ENCODE measurements around the gene TTC21B.
A peak's percentile ranks its signal among the peaks of the same experiment; 100 is the strongest.
"Not testable (repeated sequence)": the region's sequence is repeated elsewhere in the genome, so short reads cannot be mapped to it uniquely, and the experiment has no call there.

TTC21B gene

GRCh38 chr2:165953655-165954606 lies at the start of gene TTC21B:
TTC21B (minus strand) TSS chr2:165953776; CDS start chr2:165953705, 71 bp downstream.
- DNase-seq (ENCODE audit: low read depth): peak; percentile 91

DNA sequence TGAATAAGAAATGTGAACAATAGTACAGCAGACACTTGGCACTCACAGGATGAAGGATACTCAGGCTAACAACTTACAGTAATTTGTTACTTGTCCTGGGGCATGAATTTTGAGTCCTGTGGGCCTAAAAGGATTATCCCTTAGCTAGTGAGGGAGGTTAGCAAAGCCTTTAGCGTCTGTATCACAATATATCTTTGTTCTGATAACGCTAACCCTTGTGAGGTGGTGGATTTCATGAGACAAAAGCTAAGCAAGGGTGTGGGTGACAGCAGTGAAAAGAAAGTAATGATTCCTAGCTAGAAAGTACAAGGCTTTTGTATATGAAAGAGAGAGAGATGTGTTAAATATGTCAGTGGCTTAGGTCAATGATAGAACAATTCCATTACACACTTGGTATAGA lies 46.8 kb upstream of the TTC21B start:
- no peak for DNase-seq (ENCODE audit: low read depth)

GRCh38 chr2:165990846-165991245 lies 37.3 kb upstream of the TTC21B start:
- no peak for DNase-seq (ENCODE audit: low read depth)

GRCh38 chr2:165989851-165990250 lies 36.3 kb upstream of the TTC21B start:
- no peak for DNase-seq (ENCODE audit: low read depth)

DNA sequence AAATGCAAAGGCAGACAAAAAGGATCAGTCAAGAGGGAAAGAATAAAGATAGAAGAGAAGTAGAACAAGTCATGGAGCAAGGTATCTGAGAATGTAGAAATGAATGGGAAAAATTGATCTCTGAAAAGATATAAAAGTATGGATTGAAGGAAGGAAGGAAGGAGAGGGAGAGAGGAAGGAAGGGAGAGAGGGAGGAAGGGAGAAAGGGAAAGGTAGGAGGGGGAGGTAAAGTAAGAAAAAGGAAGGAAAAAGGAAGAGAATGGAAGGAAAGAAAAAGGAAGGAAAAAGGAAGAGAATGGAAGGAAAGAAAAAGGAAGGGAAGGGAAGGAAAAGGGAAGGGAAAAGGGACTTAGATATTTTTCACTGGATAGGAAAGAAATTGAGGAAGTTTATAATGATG lies 31.5 kb upstream of the TTC21B start:
- no peak for DNase-seq (ENCODE audit: low read depth)

GRCh38 chr2:165972161-165972560 lies 18.6 kb upstream of the TTC21B start:
- not testable (repeated sequence) for DNase-seq (ENCODE audit: low read depth)

DNA sequence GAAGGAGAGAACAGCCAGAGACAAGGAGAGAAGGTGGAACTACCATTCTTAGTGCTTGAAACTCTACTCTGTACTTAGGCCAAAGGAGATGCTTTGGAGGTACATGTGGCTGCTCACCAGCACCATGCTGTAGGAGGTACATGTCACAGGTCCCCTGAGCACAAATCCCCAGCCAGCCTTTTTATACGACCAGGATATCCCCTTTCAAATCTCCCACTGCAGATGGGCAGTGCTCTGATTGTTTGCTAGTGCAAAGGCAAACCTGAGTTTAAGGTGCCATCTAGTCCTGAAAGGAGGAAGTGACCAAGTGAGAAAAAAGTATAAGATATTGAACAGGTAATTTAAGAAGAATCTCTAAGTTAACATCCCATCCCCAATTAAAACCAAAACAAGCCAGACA lies 17.1 kb upstream of the TTC21B start:
- no peak for DNase-seq (ENCODE audit: low read depth)

GRCh38 chr2:165969227-165969626 lies 15.7 kb upstream of the TTC21B start:
- DNase-seq (ENCODE audit: low read depth): no peak

- DNase-seq (ENCODE audit: low read depth): no peak
These were observed 14.2 kb upstream of the TTC21B start for GRCh38 chr2:165967746-165968145.

DNA sequence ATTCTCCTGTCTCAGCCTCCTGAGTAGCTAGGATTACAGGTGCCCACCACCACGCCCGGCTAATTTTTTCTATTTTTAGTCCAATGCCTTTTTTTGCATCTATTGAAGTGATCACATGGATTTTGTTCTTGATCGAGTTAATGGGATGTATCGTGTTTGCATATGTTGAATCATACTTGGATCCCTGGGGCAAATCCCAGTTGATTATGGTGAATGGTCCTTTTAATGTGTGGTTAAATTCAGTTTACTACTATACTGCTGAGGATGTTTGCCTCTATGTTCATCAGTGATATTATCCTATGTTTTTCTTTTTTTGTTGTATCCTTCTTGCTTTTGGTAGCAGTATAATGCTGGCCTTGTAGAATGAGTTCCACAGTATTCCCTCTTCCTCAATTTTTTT lies 8.2 kb upstream of the TTC21B start:
- DNase-seq (ENCODE audit: low read depth): no peak

DNA sequence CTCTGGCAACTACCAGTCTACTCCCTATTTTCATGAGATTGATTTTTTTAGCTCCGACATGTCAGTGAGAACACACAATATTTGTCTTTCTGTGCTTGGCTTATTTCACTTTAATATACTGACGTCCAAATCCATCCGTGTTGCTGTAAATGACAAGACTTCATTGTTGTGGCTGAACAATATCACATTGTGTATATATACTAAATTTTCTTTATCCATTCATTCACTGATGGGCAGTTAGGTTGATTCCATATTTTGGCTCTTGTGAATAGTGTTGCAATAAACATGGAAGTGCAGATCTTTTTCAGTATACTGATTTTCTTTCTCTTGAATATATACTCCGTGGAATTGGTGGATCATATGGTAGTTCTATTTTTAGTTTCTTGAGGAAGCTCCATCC lies 5.8 kb upstream of the TTC21B start:
- DNase-seq (ENCODE audit: low read depth): no peak

- DNase-seq (ENCODE audit: low read depth): no peak
These were observed 4.9 kb upstream of the TTC21B start for GRCh38 chr2:165958313-165958960.

- no peak for DNase-seq (ENCODE audit: low read depth)
These were observed 3.6 kb upstream of the TTC21B start for GRCh38 chr2:165957030-165957675.

- no peak for DNase-seq (ENCODE audit: low read depth)
These were observed 296 bp downstream of the TTC21B start for GRCh38 chr2:165953306-165953654.

- no peak for DNase-seq (ENCODE audit: low read depth)
These were observed 800 bp downstream of the TTC21B start for GRCh38 chr2:165952741-165953211.

DNA sequence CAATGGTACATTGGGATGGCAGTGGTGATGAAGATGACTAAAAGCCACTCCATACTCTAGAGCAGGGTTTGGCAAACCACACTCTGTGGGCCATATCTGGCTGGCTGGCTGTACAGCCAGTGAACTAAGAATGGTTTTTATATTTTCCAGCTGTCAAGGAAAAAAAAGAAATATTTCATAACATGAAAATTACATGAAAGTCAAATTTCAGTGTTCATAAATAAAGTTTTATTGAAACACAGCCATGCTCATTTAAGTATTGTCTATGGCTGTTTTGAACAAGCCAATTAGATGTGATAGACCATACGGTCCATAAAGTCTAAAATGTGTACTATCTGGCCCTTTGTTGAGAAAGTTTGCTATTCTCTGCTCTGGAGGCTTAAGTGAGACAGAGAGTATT lies 1.5 kb downstream of the TTC21B start:
- no peak for DNase-seq (ENCODE audit: low read depth)

DNA sequence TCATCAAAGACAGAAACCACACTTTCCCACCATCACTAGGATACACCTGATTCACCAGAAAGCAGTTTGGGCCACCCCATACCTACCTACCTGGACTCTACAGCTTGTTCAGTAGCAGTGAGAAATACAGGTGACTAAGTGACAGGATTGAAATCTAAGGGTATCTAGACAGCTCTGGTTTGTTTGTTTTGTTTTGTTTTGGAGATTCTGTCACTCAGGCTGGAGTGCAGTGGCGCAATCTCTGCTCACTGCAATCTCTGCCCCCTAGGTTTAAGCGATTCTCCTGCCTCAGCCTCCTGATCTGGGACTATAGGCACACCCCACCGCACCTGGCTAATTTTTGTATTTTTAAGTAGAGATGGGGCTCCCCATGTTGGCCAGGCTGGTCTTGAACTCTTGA lies 3.1 kb downstream of the TTC21B start:
- DNase-seq (ENCODE audit: low read depth): no peak

DNA sequence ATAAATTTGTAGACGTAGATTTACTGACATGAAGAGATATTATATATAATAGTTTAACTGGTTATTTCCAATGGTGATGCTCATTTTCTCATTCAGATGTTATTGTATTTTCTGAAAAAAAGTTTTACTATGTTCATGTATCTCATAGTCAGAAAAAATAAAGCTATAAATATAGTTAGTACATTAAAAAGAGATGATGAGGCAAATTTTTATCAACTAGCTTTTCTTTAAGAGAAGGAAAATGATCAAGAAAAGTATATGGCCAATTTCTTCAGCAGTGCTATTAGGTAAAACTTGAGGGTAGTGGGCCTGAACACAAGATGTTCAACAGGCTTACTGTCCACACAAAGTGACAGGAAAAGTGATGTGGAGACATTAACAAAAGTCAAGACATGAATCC lies 11.7 kb downstream of the TTC21B start:
- no peak for DNase-seq (ENCODE audit: low read depth)

- DNase-seq (ENCODE audit: low read depth): no peak
These were observed 15.3 kb downstream of the TTC21B start for GRCh38 chr2:165938237-165938636.

- DNase-seq (ENCODE audit: low read depth): no peak
These were observed 20.2 kb downstream of the TTC21B start for GRCh38 chr2:165933211-165933910.

- DNase-seq (ENCODE audit: low read depth): no peak
These were observed 25.8 kb downstream of the TTC21B start for GRCh38 chr2:165927774-165928173.

DNA sequence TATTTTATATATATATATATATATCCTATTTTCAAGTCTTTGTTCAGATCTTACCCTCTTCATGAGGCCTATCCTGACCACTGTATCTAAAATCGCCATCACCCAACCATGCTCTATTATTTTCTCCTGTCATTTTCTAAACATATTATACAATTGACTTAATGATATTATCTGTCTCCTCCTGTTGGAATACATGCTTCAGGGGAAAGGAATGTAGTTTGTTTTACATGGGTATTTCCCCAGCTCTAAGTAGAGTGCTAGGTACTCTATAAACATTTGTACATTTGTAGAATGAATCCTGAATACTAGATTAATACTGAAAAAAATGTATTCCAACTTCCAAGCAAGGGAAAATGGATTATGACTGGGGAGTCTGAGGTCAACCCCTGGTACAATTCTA lies 26.2 kb downstream of the TTC21B start:
- DNase-seq (ENCODE audit: low read depth): no peak

Measured in activated T-helper 9 cell treated with anti-CD3 and anti-CD28 coated beads, Interleukin-2, amount 50 U/mL, for 16 hours (primary cell).